OCI-LY1 (cell line): ENCODE data around the gene ANXA3.

Source experiments
- H2AFZ ChIP-seq: fragments of 200-600 bp; sonication (generic), shearing (Covaris generic); 2 replicates; pipeline ENCODE4 v1.6.0; 2014; ENCODE audit warnings: antibody characterized with exemption, mild to moderate bottlenecking, low read length
- H3F3A ChIP-seq: fragments of 200-600 bp; sonication (generic), shearing (Covaris generic); 2 replicates; pipeline ENCODE4 v1.6.0; 2014; ENCODE audit warnings: mild to moderate bottlenecking, antibody characterized with exemption, low read length, moderate library complexity; ENCODE audit not compliant: insufficient read depth
- H3K27ac ChIP-seq: fragments of 200-600 bp; sonication (generic); 2 replicates; pipeline ENCODE4 v1.5.1; 2014; ENCODE audit warnings: low read length, mixed run types, mild to moderate bottlenecking, low read depth; ENCODE audit not compliant: poor library complexity, severe bottlenecking
- H3K27me3 ChIP-seq: fragments of 200-600 bp; sonication (generic); 2 replicates; pipeline ENCODE4 v1.6.0; 2014; ENCODE audit warnings: antibody characterized with exemption, mild to moderate bottlenecking, low read length, moderate library complexity; ENCODE audit not compliant: insufficient read depth
- H3K36me3 ChIP-seq: fragments of 200-600 bp; sonication (generic); 2 replicates; pipeline ENCODE4 v1.6.1; 2014; ENCODE audit warnings: mild to moderate bottlenecking, antibody characterized with exemption, low read length, moderate library complexity, mixed read lengths; ENCODE audit not compliant: insufficient read depth
- H3K4me1 ChIP-seq: fragments of 200-600 bp; sonication (generic); 2 replicates; pipeline ENCODE4 v1.5.1; 2014; ENCODE audit warnings: mild to moderate bottlenecking, low read length, moderate library complexity; ENCODE audit not compliant: insufficient read depth, severe bottlenecking
- H3K4me2 ChIP-seq: fragments of 200-600 bp; sonication (generic), shearing (Covaris generic); 2 replicates; pipeline ENCODE4 v1.6.1; 2014; ENCODE audit warnings: low read length
- H3K4me3 ChIP-seq: fragments of 200-600 bp; sonication (generic); 2 replicates; pipeline ENCODE4 v1.5.1; 2014; ENCODE audit warnings: low read length, low read depth, mild to moderate bottlenecking, mixed read lengths; ENCODE audit not compliant: poor library complexity, severe bottlenecking
- H3K79me2 ChIP-seq: fragments of 200-600 bp; shearing (Covaris generic); 2 replicates; pipeline ENCODE4 v1.6.1; 2016; ENCODE audit warnings: mixed run types, low read length, mixed read lengths; ENCODE audit not compliant: insufficient read depth
- H3K9ac ChIP-seq: fragments of 200-600 bp; sonication (generic), shearing (Covaris generic); 2 replicates; pipeline ENCODE4 v1.6.1; 2014; ENCODE audit warnings: mild to moderate bottlenecking, low read length, mixed read lengths
- H3K9me2 ChIP-seq: fragments of 200-600 bp; sonication (generic), shearing (Covaris generic); 2 replicates; pipeline ENCODE4 v1.6.1; 2014; ENCODE audit warnings: low read depth, mild to moderate bottlenecking, low read length, mixed read lengths
- H3K9me3 ChIP-seq: fragments of 200-600 bp; shearing (Covaris generic); 2 replicates; pipeline ENCODE4 v1.6.1; 2014; ENCODE audit warnings: low read length, mixed read lengths
- H4K20me1 ChIP-seq: fragments of 200-600 bp; sonication (generic), shearing (Covaris generic); 2 replicates; pipeline ENCODE4 v1.6.0; 2016; ENCODE audit warnings: mild to moderate bottlenecking, low read length; ENCODE audit not compliant: insufficient read depth
- CTCF ChIP-seq: fragments of 200-600 bp; sonication (generic), shearing (Covaris generic); IDR thresholded peaks from 2 replicates; pipeline ENCODE4 v1.5.1; 2017; ENCODE audit warnings: mild to moderate bottlenecking, antibody characterized with exemption, low read length, moderate library complexity, mixed read lengths
- EZH2 ChIP-seq: fragments of 200-600 bp; sonication (generic), shearing (Covaris generic); IDR thresholded peaks from 2 replicates; pipeline ENCODE4 v1.8.0; 2017; ENCODE audit warnings: borderline replicate concordance, mixed run types, mild to moderate bottlenecking, antibody characterized with exemption, low read length, moderate library complexity, mixed read lengths

Gene ANXA3

GRCh38 chr4:78611215-78611558, 59.6 kb downstream of the ANXA3 start:
- Histone ChIP-seq H3K4me1 (peaks cover 42% of the 10 kb centered on the region), H3K36me3 (no peaks in the 10 kb centered on the region), H3K9ac (no peak overlapping the region), H3K4me3 (no peak overlapping the region), H3K27me3 (no peaks in the 10 kb centered on the region), H3K9me3 (no peaks in the 10 kb centered on the region), H3K79me2 (no peaks in the 10 kb centered on the region), H3K4me2 (no peak overlapping the region; the same call in 1 of the 2 replicates), H2AFZ (0 out of 2 replicates have a peak overlapping the region, but pooled peaks have one; percentile 0), H3K9me2 (no peaks in the 10 kb centered on the region), H3F3A (no peaks in the 10 kb centered on the region), H3K27ac (peak overlapping the region; percentile 9), H4K20me1 (no peaks in the 10 kb centered on the region)
- TF ChIP-seq CTCF (no peak), EZH2 (no peak)

GRCh38 chr4:78612398-78613178, 61.0 kb downstream of the ANXA3 start:
- Histone ChIP-seq H3K9me2 (no peaks in the 10 kb centered on the region), H3K79me2 (no peaks in the 10 kb centered on the region), H3F3A (no peaks in the 10 kb centered on the region), H3K36me3 (no peaks in the 10 kb centered on the region), H3K4me2 (no peak overlapping the region), H3K4me3 (no peak overlapping the region), H3K27me3 (no peaks in the 10 kb centered on the region), H3K4me1 (peaks cover 42% of the 10 kb centered on the region), H4K20me1 (no peaks in the 10 kb centered on the region), H3K9me3 (no peaks in the 10 kb centered on the region), H3K9ac (no peak overlapping the region), H3K27ac (no peak overlapping the region), H2AFZ (no peak overlapping the region)
- no peak for TF ChIP-seq EZH2
- peak; percentile 78 for TF ChIP-seq CTCF

GRCh38 chr4:78613522-78614321, 62.2 kb downstream of the ANXA3 start:
- Histone ChIP-seq H3K9ac (no peak overlapping the region), H3K4me3 (no peak overlapping the region), H3K9me3 (no peaks in the 10 kb centered on the region), H3K27ac (no peak overlapping the region), H3K9me2 (no peaks in the 10 kb centered on the region), H3K4me1 (peaks cover 42% of the 10 kb centered on the region), H3K27me3 (no peaks in the 10 kb centered on the region), H3K36me3 (no peaks in the 10 kb centered on the region), H4K20me1 (no peaks in the 10 kb centered on the region), H3K79me2 (no peaks in the 10 kb centered on the region), H2AFZ (no peak overlapping the region), H3F3A (no peaks in the 10 kb centered on the region), H3K4me2 (no peak overlapping the region)
- TF ChIP-seq EZH2 (no peak), CTCF (no peak)
